GM12878 (cell line): ENCODE measurements around the gene RAB10.

ENCODE experiments used
- BACH1 ChIP-seq: fragments of 450-650 bp; IDR thresholded peaks from 2 replicates; pipeline ENCODE4 v1.6.1; 2017; ENCODE audit warnings: mild to moderate bottlenecking, borderline replicate concordance
- CBFB ChIP-seq: IDR thresholded peaks from 2 replicates; pipeline ENCODE4 v1.6.1; 2016; ENCODE audit warnings: antibody characterized with exemption, low read depth
- CREB1 ChIP-seq: IDR thresholded peaks from 2 replicates; pipeline ENCODE4 v1.6.1; 2012; ENCODE audit warnings: low read depth, mild to moderate bottlenecking, inconsistent platforms
- CTCF ChIP-seq, 3 experiments: IDR thresholded peaks in 2 of 3; conservative IDR thresholded peaks in 1 of 3; 2 replicates each; pipeline ENCODE4 v1.5.1; 2011; ENCODE audit warnings: low read depth in 3 of 3, low read length in 3 of 3, mild to moderate bottlenecking in 3 of 3, control low read depth in 2 of 3, moderate library complexity in 2 of 3, inconsistent platforms in 1 of 3, mixed read lengths in 1 of 3; ENCODE audit not compliant: control insufficient read depth in 2 of 3, insufficient read depth in 1 of 3; ENCODE audit errors: extremely low read depth in 1 of 3
- EP300 ChIP-seq, 2 experiments: fragments of 150-350 bp in 1 of 2; IDR thresholded peaks; 2 replicates each; pipeline ENCODE4 v1.6.1; 2011 to 2012; ENCODE audit warnings: low read depth in 2 of 2, low read length in 2 of 2, borderline replicate concordance in 1 of 2, improper control_type of control experiment in 1 of 2, inconsistent platforms in 1 of 2; ENCODE audit not compliant: control insufficient read depth in 1 of 2
- ESRRA ChIP-seq: IDR thresholded peaks from 2 replicates; pipeline ENCODE4 v1.6.1; 2012; ENCODE audit warnings: mild to moderate bottlenecking, low read length, improper control_type of control experiment
- FOXM1 ChIP-seq: IDR thresholded peaks from 2 replicates; pipeline ENCODE4 v1.6.1; 2012; ENCODE audit warnings: low read depth, mild to moderate bottlenecking, inconsistent platforms, low read length, moderate library complexity
- SRF ChIP-seq, 2 experiments: IDR thresholded peaks; 2 replicates each; pipeline ENCODE4 v1.6.1; 2011; ENCODE audit warnings: low read depth in 2 of 2, low read length in 2 of 2, mild to moderate bottlenecking in 1 of 2, moderate library complexity in 1 of 2
- STAT1 ChIP-seq: fragments of 450-650 bp; conservative IDR thresholded peaks from 2 replicates; pipeline ENCODE4 v1.6.1; 2014; ENCODE audit warnings: antibody characterized with exemption, mild to moderate bottlenecking

- no peak for TF ChIP-seq SRF (IDR thresholded peaks at IDR 0.05; ENCODE audit: low read depth in 2 of 2, low read length in 2 of 2)
- TF ChIP-seq STAT1, result no peak
- TF ChIP-seq CTCF (IDR thresholded peaks at IDR 0.05 in 2 of 3, conservative IDR thresholded peaks at IDR 0.05 in 1 of 3; ENCODE audit: control insufficient read depth in 2 of 3, extremely low read depth in 1 of 3, insufficient read depth in 1 of 3, low read depth in 3 of 3, low read length in 3 of 3), result no peak
- TF ChIP-seq CREB1, result no peak
- TF ChIP-seq BACH1, result no peak
- no peak for TF ChIP-seq EP300 (IDR thresholded peaks at IDR 0.05; ENCODE audit: borderline replicate concordance in 1 of 2, control insufficient read depth in 1 of 2, low read depth in 2 of 2, low read length in 2 of 2)
- TF ChIP-seq CBFB, result no peak
- TF ChIP-seq ESRRA, result no peak
- TF ChIP-seq FOXM1, result no peak
Observed at GRCh38 chr2:26058390-26058789, 24.5 kb downstream of the RAB10 start.
